HepG2 (cell line): ENCODE data around the gene COX18. TPM values are rescaled to one million over a fixed set of nuclear protein-coding genes. Genes with fewer than 3 reads are reported as not detected.

ENCODE experiments used
- DMAP1 ChIP-seq: IDR thresholded peaks from 2 replicates; pipeline ENCODE4 v1.6.1; 2016
- HNRNPLL ChIP-seq: fragments of 200-400 bp; formaldehyde crosslinking; IDR thresholded peaks from 2 replicates; pipeline ENCODE4 v1.6.1; 2017; ENCODE audit warnings: mild to moderate bottlenecking, low read depth, low read length; ENCODE audit not compliant: poor library complexity, severe bottlenecking
- HNRNPUL1 ChIP-seq: fragments of 200-400 bp; formaldehyde crosslinking; IDR thresholded peaks from 2 replicates; pipeline ENCODE4 v1.6.1; 2017; ENCODE audit warnings: low read depth, mild to moderate bottlenecking, low read length, moderate library complexity
- KDM3A ChIP-seq: IDR thresholded peaks from 2 replicates; pipeline ENCODE4 v1.6.1; 2018; ENCODE audit warnings: low read depth, missing compliant biosample characterization
- KLF16 ChIP-seq, 2 experiments: sonication (generic) in 1 of 2; formaldehyde crosslinking in 1 of 2; IDR thresholded peaks; 2 replicates each; pipeline versions ENCODE4 v1.6.1 to v1.8.0; 2016 to 2023; ENCODE audit warnings: missing genetic modification reagents in 2 of 2, missing compliant biosample characterization in 1 of 2
- KMT2A ChIP-seq: sonication (generic); formaldehyde crosslinking; IDR thresholded peaks from 2 replicates; pipeline ENCODE4 v1.4.0; 2020; ENCODE audit warnings: missing genetic modification reagents
- MIXL1 ChIP-seq: IDR thresholded peaks from 2 replicates; pipeline ENCODE4 v1.6.1; 2016
- NFYC ChIP-seq: IDR thresholded peaks from 2 replicates; pipeline ENCODE4 v1.6.1; 2016; ENCODE audit warnings: missing genetic modification reagents, missing compliant biosample characterization
- PAWR ChIP-seq: sonication (generic); formaldehyde crosslinking; IDR thresholded peaks from 2 replicates; pipeline ENCODE4 v1.4.0; 2020; ENCODE audit warnings: missing genetic modification reagents, mild to moderate bottlenecking, borderline replicate concordance
- POLR2G ChIP-seq: fragments of 200-400 bp; formaldehyde crosslinking; IDR thresholded peaks from 2 replicates; pipeline ENCODE4 v1.6.1; 2018; ENCODE audit warnings: mild to moderate bottlenecking, low read depth, low read length, moderate library complexity
- RARG ChIP-seq: sonication (generic); formaldehyde crosslinking; IDR thresholded peaks from 2 replicates; pipeline ENCODE4 v1.4.0; 2020; ENCODE audit warnings: low read depth, mild to moderate bottlenecking, missing genetic modification reagents
- RBM22 ChIP-seq: fragments of 200-400 bp; formaldehyde crosslinking; optimal IDR thresholded peaks from 2 replicates; pipeline ENCODE3; 2017; ENCODE audit warnings: mild to moderate bottlenecking, low read length, moderate library complexity
- SMAD3 ChIP-seq: sonication (generic); formaldehyde crosslinking; IDR thresholded peaks from 2 replicates; pipeline ENCODE4 v1.4.0; 2020; ENCODE audit warnings: missing genetic modification reagents
- ZMAT5 ChIP-seq: sonication (generic); formaldehyde crosslinking; IDR thresholded peaks from 2 replicates; pipeline ENCODE4 v1.5.0; 2020; ENCODE audit warnings: mild to moderate bottlenecking, low read depth, missing genetic modification reagents, borderline replicate concordance
- ZNF256 ChIP-seq: sonication (generic); formaldehyde crosslinking; conservative IDR thresholded peaks from 2 replicates; pipeline ENCODE4 v1.4.0; 2020; ENCODE audit warnings: missing genetic modification reagents
- ZNF414 ChIP-seq: sonication (generic); formaldehyde crosslinking; IDR thresholded peaks from 2 replicates; pipeline ENCODE4 v1.5.0; 2020; ENCODE audit warnings: missing genetic modification reagents
- ZNF550 ChIP-seq: sonication (generic); formaldehyde crosslinking; IDR thresholded peaks from 2 replicates; pipeline ENCODE4 v1.4.0; 2020; ENCODE audit warnings: mild to moderate bottlenecking, missing genetic modification reagents, borderline replicate concordance
- ZNF737 ChIP-seq: sonication (generic); formaldehyde crosslinking; IDR thresholded peaks from 2 replicates; pipeline ENCODE4 v1.5.0; 2020; ENCODE audit warnings: missing genetic modification reagents, mild to moderate bottlenecking, borderline replicate concordance
- ZNF790 ChIP-seq: sonication (generic); formaldehyde crosslinking; IDR thresholded peaks from 2 replicates; pipeline ENCODE4 v1.8.0; 2022; ENCODE audit warnings: missing genetic modification reagents, mild to moderate bottlenecking, borderline replicate concordance
- ZNF800 ChIP-seq: sonication (generic); formaldehyde crosslinking; IDR thresholded peaks from 2 replicates; pipeline ENCODE4 v1.4.0; 2020; ENCODE audit warnings: missing genetic modification reagents
- polyA plus RNA-seq, 8 experiments: library from polyadenylated mRNA; depleted of rRNA in 3 of 8; stranded (reverse) in 7 of 8; unstranded in 1 of 8; fragments of >200 nt; fragmentation: Illumina TruSeq in 4 of 8; extraction: Trizol in 4 of 8; gene quantifications; 2 replicates each; pipeline versions ENCODE4 v1.2.1 to v1.2.3, GENCODE V29; 2011 to 2016; ENCODE audit warnings: low read depth in 4 of 8, missing spikeins in 1 of 8, mixed read lengths in 1 of 8; ENCODE audit not compliant: insufficient read depth in 1 of 8
- total RNA-seq, 5 experiments: library from RNA; depleted of rRNA; stranded (reverse); fragments of >200 nt; fragmentation: Illumina TruSeq; extraction: Trizol; gene quantifications; 2 replicates each; pipeline ENCODE4 v1.2.3, GENCODE V29; 2016; ENCODE audit warnings: low read depth in 1 of 5

COX18 gene
- total and polyA plus RNA-seq, 2 of the 13 experiments (the other 11 are each of a cell fraction or from before 2014, with no cell fraction given) = 8.7 to 21.3 TPM

GRCh38 chr4:73069338-73070073, at the start of gene COX18 (continued):
- TF ChIP-seq ZNF414 (peak; percentile 25; the same call in 1 of the 2 replicates), ZNF737 (CRISPR knock-in tag) (0 out of 2 replicates have a peak, but pooled peaks have one; percentile 95), NFYC (peak; percentile 55; the same call in 1 of the 2 replicates), ZNF256 (CRISPR knock-in tag) (peak; percentile 41; the same call in 1 of the 2 replicates), KMT2A (peak; percentile 91), ZNF790 (CRISPR knock-in tag) (peak; percentile 67; the same call in 1 of the 2 replicates), HNRNPUL1 (no peak), HNRNPLL (peak; percentile 85), MIXL1 (peak; percentile 64; the same call in 1 of the 2 replicates), DMAP1 (CRISPR knock-in tag) (peak; percentile 92), KLF16 (CRISPR knock-in tag; IDR thresholded peaks at IDR 0.05) (peak in 1 of 2 experiments; percentile 45; a peak in 2 of 4 replicates), ZNF550 (CRISPR knock-in tag) (0 out of 2 replicates have a peak, but pooled peaks have one; percentile 79), KDM3A (CRISPR knock-in tag) (peak; percentile 79; the same call in 1 of the 2 replicates), POLR2G (peak; percentile 95), RBM22 (peak; percentile 98), PAWR (CRISPR knock-in tag) (no peak; the same call in 1 of the 2 replicates), RARG (CRISPR knock-in tag) (no peak), ZMAT5 (no peak), ZNF800 (peak; percentile 63; the same call in 1 of the 2 replicates), SMAD3 (CRISPR knock-in tag) (no peak)
